MCF 10A (cell line): ENCODE results near the gene DUSP9. TPM values are rescaled to one million over a fixed set of nuclear protein-coding genes. Genes with fewer than 3 reads are reported as not detected.

ENCODE experiments used
- BruUV-seq: library from RNA; stranded (reverse); fragments of 400-500 nt; replicated peaks from 2 replicates; lab custom pipeline; 2021; lab: Mats Ljungman, UMichigan
- CTCF ChIA-PET: fragments of 300-600 bp; sonication (Branson Sonifier 250); formaldehyde crosslinking; extraction: SDS; loops from one replicate; lab custom pipeline; 2021; ENCODE audit warnings: antibody characterized with exemption, inconsistent platforms; lab: Yijun Ruan, JAX
- POLR2A ChIA-PET: fragments of 300-600, 350-650 bp; sonication (Branson Sonifier 250); formaldehyde crosslinking; extraction: SDS; loops from one replicate; lab custom pipeline; 2020; ENCODE audit warnings: antibody characterized with exemption, inconsistent platforms; lab: Yijun Ruan, JAX
- DNase-seq: peaks from one replicate; pipeline ENCODE4 v3.0.0-alpha.2; 2018; ENCODE audit not compliant: unreplicated experiment
- H3K27ac Mint-ChIP-seq: one replicate; pipeline ENCODE4 v1.8.0; 2022; ENCODE audit warnings: mild to moderate bottlenecking, low read depth, mixed read lengths; ENCODE audit not compliant: unreplicated experiment
- H3K27me3 Mint-ChIP-seq: one replicate; pipeline ENCODE4 v1.8.0; 2022; ENCODE audit warnings: mixed read lengths; ENCODE audit not compliant: insufficient read depth, unreplicated experiment
- H3K36me3 Mint-ChIP-seq: one replicate; pipeline ENCODE4 v1.8.0; 2022; ENCODE audit warnings: mild to moderate bottlenecking, moderate library complexity, mixed read lengths; ENCODE audit not compliant: insufficient read depth, unreplicated experiment
- H3K4me1 Mint-ChIP-seq: one replicate; pipeline ENCODE4 v1.8.0; 2022; ENCODE audit warnings: mixed read lengths; ENCODE audit not compliant: insufficient read depth, unreplicated experiment
- H3K4me3 Mint-ChIP-seq: one replicate; pipeline ENCODE4 v1.8.0; 2022; ENCODE audit warnings: mild to moderate bottlenecking, moderate library complexity, mixed read lengths; ENCODE audit not compliant: unreplicated experiment
- H3K9me3 Mint-ChIP-seq: one replicate; pipeline ENCODE4 v1.8.0; 2022; ENCODE audit warnings: mixed read lengths; ENCODE audit not compliant: unreplicated experiment
- intact Hi-C: fragments of 100-400 bp; cut with micrococcal nuclease; formaldehyde crosslinking; loops from 2 replicates; pipeline ENCODE4 v1.14.1; 2022
- total RNA-seq: library from RNA; stranded (reverse); gene quantifications from 2 replicates; pipeline ENCODE4 v1.2.3, GENCODE V29; 2022
- TF ChIP-seq, protein P1 (sequence below): fragments of 200-600 bp; IDR thresholded peaks from one replicate; pipeline ENCODE4 v1.8.0; 2022; ENCODE audit warnings: antibody characterized with exemption, mild to moderate bottlenecking; ENCODE audit not compliant: unreplicated experiment

The DUSP9 gene
- total RNA-seq, 1 experiment from 2014 or later: not detected

GRCh38 chrX:153638041-153638371 is 9.0 kb upstream of the DUSP9 start:
- CTCF ChIA-PET: no interaction called here
- H3K27ac Mint-ChIP-seq: no peak overlapping the region

GRCh38 chrX:153638436-153639176 is 8.4 kb upstream of the DUSP9 start:
- H3K27ac Mint-ChIP-seq: no peak overlapping the region
- no peak overlapping the region for H3K4me3 Mint-ChIP-seq
- DNase-seq: no peak
- peaks cover 26% of the 10 kb centered on the region for H3K27me3 Mint-ChIP-seq
- H3K9me3 Mint-ChIP-seq: no peaks in the 10 kb centered on the region
- no peaks in the 10 kb centered on the region for H3K36me3 Mint-ChIP-seq
- intact Hi-C loops: no loop called here
- H3K4me1 Mint-ChIP-seq: no peaks in the 10 kb centered on the region
- TF ChIP-seq, protein P1, sequence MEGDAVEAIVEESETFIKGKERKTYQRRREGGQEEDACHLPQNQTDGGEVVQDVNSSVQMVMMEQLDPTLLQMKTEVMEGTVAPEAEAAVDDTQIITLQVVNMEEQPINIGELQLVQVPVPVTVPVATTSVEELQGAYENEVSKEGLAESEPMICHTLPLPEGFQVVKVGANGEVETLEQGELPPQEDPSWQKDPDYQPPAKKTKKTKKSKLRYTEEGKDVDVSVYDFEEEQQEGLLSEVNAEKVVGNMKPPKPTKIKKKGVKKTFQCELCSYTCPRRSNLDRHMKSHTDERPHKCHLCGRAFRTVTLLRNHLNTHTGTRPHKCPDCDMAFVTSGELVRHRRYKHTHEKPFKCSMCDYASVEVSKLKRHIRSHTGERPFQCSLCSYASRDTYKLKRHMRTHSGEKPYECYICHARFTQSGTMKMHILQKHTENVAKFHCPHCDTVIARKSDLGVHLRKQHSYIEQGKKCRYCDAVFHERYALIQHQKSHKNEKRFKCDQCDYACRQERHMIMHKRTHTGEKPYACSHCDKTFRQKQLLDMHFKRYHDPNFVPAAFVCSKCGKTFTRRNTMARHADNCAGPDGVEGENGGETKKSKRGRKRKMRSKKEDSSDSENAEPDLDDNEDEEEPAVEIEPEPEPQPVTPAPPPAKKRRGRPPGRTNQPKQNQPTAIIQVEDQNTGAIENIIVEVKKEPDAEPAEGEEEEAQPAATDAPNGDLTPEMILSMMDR: no peak
- ChIA-PET POLR2A (interaction anchor here (0.7 kb wide), 1 partner anchor 52 kb away, joined by 3 read pairs; no protein-coding TSS in a partner anchor), CTCF (interaction anchor here (1.0 kb wide), 1 partner anchor 16 kb away, joined by 3 read pairs; no protein-coding TSS in a partner anchor)
- BruUV-seq: no TSS peak

More at GRCh38 chrX:153638041-153638371, 9.0 kb upstream of the DUSP9 start:
- TF ChIP-seq, protein P1: no peak
- POLR2A ChIA-PET: interaction anchor here (0.7 kb wide), 1 partner anchor 52 kb away, joined by 3 read pairs; no protein-coding TSS in a partner anchor
- H3K9me3 Mint-ChIP-seq: no peaks in the 10 kb centered on the region
- BruUV-seq: no TSS peak
- H3K4me3 Mint-ChIP-seq: no peak overlapping the region
- H3K4me1 Mint-ChIP-seq: no peaks in the 10 kb centered on the region
- H3K27me3 Mint-ChIP-seq: peaks cover 23% of the 10 kb centered on the region
- intact Hi-C loops: no loop called here
- H3K36me3 Mint-ChIP-seq: no peaks in the 10 kb centered on the region
- no peak for DNase-seq

DNA sequence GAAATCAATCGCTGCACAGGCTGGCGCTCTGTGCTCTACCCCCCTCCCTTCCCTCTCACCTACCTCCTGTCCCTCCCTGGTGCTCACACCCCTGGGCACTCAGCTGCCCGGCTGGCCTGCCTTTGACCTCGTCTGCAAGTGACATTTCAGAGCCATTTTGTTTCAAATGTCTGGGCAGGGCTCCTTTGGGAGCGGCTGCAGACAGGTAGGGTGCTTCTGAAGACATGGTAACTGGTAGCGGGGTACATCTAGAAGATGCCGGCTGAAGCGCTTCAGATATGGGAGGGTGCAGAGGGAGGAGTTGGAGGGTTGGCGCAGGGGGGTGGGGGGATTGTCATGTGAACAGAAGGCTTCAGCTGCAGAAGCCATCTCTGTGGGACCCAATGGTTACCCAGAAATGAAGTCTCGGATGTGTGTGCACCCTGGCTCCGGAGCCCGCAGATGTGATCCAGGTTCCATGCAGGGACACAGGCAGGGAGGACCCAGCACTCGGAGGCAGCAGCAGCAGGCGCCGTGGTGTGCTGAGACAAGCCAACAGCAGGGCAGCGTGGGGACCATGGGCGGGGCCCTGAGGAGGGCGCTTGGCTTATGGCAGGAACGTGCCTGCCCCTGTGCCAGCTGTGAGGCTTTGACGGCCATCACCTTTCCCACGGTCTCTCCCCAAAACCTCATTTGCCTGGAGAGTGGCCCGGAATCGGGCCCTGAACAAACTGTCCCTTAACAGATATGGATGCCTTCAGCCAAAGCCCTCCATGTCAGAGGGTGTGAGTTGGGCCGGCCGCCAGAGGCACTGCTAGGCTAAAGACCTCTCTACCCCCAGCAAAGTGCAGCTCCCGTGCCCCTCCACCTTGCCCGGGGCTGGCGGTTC is 7.6 kb upstream of the DUSP9 start:
- Mint-ChIP-seq H3K36me3 (no peaks in the 10 kb centered on the region), H3K27me3 (peaks cover 22% of the 10 kb centered on the region), H3K27ac (no peak overlapping the region), H3K4me3 (no peak overlapping the region), H3K4me1 (no peaks in the 10 kb centered on the region), H3K9me3 (no peaks in the 10 kb centered on the region)
- intact Hi-C loops: no loop called here
- BruUV-seq: no TSS peak
- TF ChIP-seq, protein P1: no peak
- no peak for DNase-seq
- CTCF ChIA-PET: interaction anchor here (1.0 kb wide), 1 partner anchor 17 kb away, joined by 3 read pairs; no protein-coding TSS in a partner anchor
- POLR2A ChIA-PET: no interaction called here
